Gastrocnemius medialis (tissue), 4 donors: ENCODE results near the gene PLET1.

ENCODE experiments used
- CTCF ChIP-seq, 5 experiments: fragments of 450-650 bp in 3 of 5; fragments of 200-600 bp in 2 of 5; sonication (generic) in 2 of 5; IDR thresholded peaks in 4 of 5; conservative IDR thresholded peaks in 1 of 5; 1 replicate in 4 of 5; 2 replicates in 1 of 5; pipeline ENCODE4 v1.5.1; 2016 to 2019; ENCODE audit warnings: antibody characterized with exemption in 5 of 5, mild to moderate bottlenecking in 3 of 5, moderate library complexity in 3 of 5
- POLR2A ChIP-seq, 2 donors: fragments of 450-650 bp; IDR thresholded peaks; one replicate each; pipeline ENCODE4 v1.6.1; 2017; ENCODE audit warnings: antibody characterized with exemption in 2 of 2, mild to moderate bottlenecking in 2 of 2, moderate library complexity in 2 of 2

DNA sequence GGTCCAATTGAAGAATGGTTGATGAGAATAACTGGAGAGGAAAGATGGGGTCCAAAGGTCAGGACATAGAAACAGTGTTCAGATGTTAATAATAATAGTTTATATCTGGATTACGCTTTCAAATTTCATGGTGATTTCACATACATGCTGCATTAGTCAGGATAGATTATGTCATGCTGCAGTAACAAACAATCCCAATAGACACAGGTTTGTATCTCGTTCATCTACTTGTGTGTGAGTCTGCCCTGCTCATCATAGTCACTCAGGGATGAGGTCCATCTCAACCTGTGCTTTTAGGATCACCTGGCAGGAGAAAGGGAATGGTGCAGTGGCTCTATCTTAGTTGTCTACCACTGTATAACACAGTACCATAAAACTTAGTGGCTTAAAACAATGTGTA, 48.0 kb upstream of the PLET1 start:
- TF ChIP-seq CTCF (IDR thresholded peaks at IDR 0.05 in 4 of 5, conservative IDR thresholded peaks at IDR 0.05 in 1 of 5): no peak
- TF ChIP-seq POLR2A (IDR thresholded peaks at IDR 0.05): no peak
